ENCODE results near the gene PDGFD.

PDGFD gene

DNA sequence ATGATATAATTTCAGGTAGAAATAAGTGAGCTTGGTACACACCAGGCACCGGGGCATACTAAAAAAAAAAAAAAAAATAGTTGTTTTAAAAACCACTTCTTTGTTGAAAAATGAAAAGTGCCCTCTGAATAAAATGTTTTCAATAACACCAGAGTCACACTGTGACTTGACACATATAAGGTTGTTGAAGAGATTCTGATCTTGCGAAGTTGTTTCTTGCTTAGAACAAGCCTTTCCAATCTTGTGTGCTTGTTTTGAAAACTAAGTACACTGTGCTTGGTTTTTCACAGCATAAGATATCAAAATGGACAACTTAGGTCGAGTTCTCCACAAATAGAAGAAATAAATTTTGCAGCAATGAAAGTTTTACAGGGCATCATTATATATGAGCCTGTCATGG, 17.0 kb downstream of the PDGFD start:
- Histone ChIP-seq H3K9ac (no peak overlapping the region), H3K4me2 (no peak overlapping the region), H4K20me1 (ENCODE audit: insufficient read depth) (no peaks in the 10 kb centered on the region), H3K27me3 (ENCODE audit: insufficient read depth, low read depth) (no peaks in the 10 kb centered on the region), H3K27ac (no peak overlapping the region), H3K79me2 (ENCODE audit: insufficient read depth, low read depth) (no peaks in the 10 kb centered on the region), H3K36me3 (ENCODE audit: insufficient read depth) (no peaks in the 10 kb centered on the region), H2AFZ (ENCODE audit: low read depth) (no peak overlapping the region), H3K4me3 (IDR thresholded peaks at IDR 0.05; ENCODE audit: insufficient read depth, low read depth, low read length) (no peak overlapping the region), H3K4me1 (ENCODE audit: low read depth, poor library complexity, severe bottlenecking) (no peaks in the 10 kb centered on the region)
- TF ChIP-seq, protein P1, sequence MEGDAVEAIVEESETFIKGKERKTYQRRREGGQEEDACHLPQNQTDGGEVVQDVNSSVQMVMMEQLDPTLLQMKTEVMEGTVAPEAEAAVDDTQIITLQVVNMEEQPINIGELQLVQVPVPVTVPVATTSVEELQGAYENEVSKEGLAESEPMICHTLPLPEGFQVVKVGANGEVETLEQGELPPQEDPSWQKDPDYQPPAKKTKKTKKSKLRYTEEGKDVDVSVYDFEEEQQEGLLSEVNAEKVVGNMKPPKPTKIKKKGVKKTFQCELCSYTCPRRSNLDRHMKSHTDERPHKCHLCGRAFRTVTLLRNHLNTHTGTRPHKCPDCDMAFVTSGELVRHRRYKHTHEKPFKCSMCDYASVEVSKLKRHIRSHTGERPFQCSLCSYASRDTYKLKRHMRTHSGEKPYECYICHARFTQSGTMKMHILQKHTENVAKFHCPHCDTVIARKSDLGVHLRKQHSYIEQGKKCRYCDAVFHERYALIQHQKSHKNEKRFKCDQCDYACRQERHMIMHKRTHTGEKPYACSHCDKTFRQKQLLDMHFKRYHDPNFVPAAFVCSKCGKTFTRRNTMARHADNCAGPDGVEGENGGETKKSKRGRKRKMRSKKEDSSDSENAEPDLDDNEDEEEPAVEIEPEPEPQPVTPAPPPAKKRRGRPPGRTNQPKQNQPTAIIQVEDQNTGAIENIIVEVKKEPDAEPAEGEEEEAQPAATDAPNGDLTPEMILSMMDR (conservative IDR thresholded peaks at IDR 0.05; ENCODE audit: low read depth, low read length): no peak

DNA sequence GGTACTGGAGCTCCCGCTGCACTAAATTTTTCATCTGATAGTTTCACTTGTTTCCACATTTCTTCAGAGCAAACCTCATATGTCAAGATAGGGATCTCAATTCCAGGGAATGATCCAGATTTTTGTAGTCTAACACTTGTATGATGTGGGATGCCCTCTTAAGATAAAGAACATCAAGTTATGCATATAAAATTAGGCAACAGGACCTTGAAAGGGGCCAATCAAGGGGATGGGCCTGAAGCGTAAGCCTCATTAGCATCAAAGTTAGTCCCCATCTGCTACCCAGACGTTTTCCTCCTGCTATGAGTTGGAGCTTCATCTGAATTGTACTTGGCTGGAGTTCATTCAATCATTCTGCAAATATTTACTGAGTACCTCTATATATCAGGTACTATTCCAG, 17.5 kb downstream of the PDGFD start:
- no peaks in the 10 kb centered on the region for H3K27me3 ChIP-seq (ENCODE audit: insufficient read depth, low read depth)
- no peaks in the 10 kb centered on the region for H3K36me3 ChIP-seq (ENCODE audit: insufficient read depth)

DNA sequence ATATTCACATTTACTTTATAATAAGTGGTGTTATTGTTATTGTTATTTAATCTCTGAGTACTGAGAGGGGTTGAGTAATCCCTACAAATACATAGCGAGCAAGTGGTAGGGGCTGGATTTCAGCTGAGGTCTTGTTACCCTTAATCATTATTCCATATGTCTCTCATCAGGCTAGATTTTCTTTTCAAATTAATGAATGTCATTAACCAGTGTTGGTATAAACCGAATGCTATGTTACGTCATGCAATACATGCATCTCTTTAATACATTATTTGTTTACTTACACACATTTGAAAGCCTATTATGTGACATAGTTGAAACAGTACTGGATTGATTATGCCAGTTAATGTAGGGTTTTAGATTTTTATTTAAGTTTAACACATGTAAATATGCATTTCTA, 18.9 kb downstream of the PDGFD start:
- no peaks in the 10 kb centered on the region for H3K4me1 ChIP-seq (ENCODE audit: low read depth, poor library complexity, severe bottlenecking)
- TF ChIP-seq, protein P1 (conservative IDR thresholded peaks at IDR 0.05; ENCODE audit: low read depth, low read length): no peak
- H3K27ac ChIP-seq: no peak overlapping the region
- no peaks in the 10 kb centered on the region for H3K79me2 ChIP-seq (ENCODE audit: insufficient read depth, low read depth)
- H2AFZ ChIP-seq (ENCODE audit: low read depth): no peak overlapping the region
- no peak overlapping the region for H3K9ac ChIP-seq
- H4K20me1 ChIP-seq (ENCODE audit: insufficient read depth): no peaks in the 10 kb centered on the region
- H3K36me3 ChIP-seq (ENCODE audit: insufficient read depth): no peaks in the 10 kb centered on the region
- H3K27me3 ChIP-seq (ENCODE audit: insufficient read depth, low read depth): no peaks in the 10 kb centered on the region
- H3K4me3 ChIP-seq (IDR thresholded peaks at IDR 0.05; ENCODE audit: insufficient read depth, low read depth, low read length): no peak overlapping the region
- no peak overlapping the region for H3K4me2 ChIP-seq

More for the DNA sequence above, 17.5 kb downstream of the PDGFD start:
- Histone ChIP-seq H2AFZ (ENCODE audit: low read depth) (no peak overlapping the region), H3K27ac (no peak overlapping the region), H3K79me2 (ENCODE audit: insufficient read depth, low read depth) (no peaks in the 10 kb centered on the region), H3K9ac (no peak overlapping the region), H3K4me2 (no peak overlapping the region), H4K20me1 (ENCODE audit: insufficient read depth) (no peaks in the 10 kb centered on the region), H3K4me1 (ENCODE audit: low read depth, poor library complexity, severe bottlenecking) (no peaks in the 10 kb centered on the region), H3K4me3 (IDR thresholded peaks at IDR 0.05; ENCODE audit: insufficient read depth, low read depth, low read length) (no peak overlapping the region)
- TF ChIP-seq, protein P1 (conservative IDR thresholded peaks at IDR 0.05; ENCODE audit: low read depth, low read length): no peak

GRCh38 chr11:104142698-104143097, 21.2 kb downstream of the PDGFD start:
- Histone ChIP-seq H3K79me2 (ENCODE audit: insufficient read depth, low read depth) (no peaks in the 10 kb centered on the region), H2AFZ (ENCODE audit: low read depth) (no peak overlapping the region), H3K36me3 (ENCODE audit: insufficient read depth) (no peaks in the 10 kb centered on the region), H3K4me1 (ENCODE audit: low read depth, poor library complexity, severe bottlenecking) (no peaks in the 10 kb centered on the region), H4K20me1 (ENCODE audit: insufficient read depth) (no peaks in the 10 kb centered on the region), H3K27me3 (ENCODE audit: insufficient read depth, low read depth) (no peaks in the 10 kb centered on the region), H3K9ac (no peak overlapping the region), H3K4me2 (no peak overlapping the region), H3K4me3 (IDR thresholded peaks at IDR 0.05; ENCODE audit: insufficient read depth, low read depth, low read length) (no peak overlapping the region), H3K27ac (no peak overlapping the region)
- TF ChIP-seq, protein P1 (conservative IDR thresholded peaks at IDR 0.05; ENCODE audit: low read depth, low read length): no peak
